Loucy (cell line): Measurements from ENCODE around the gene WDR46.

Experiments used
- CTCF ChIP-seq: fragments of 200-600 bp; sonication (generic); conservative IDR thresholded peaks from 2 replicates; pipeline ENCODE4 v1.5.1; 2014; ENCODE audit warnings: mild to moderate bottlenecking, antibody characterized with exemption, low read length
- EZH2phosphoT487 ChIP-seq: fragments of 200-600 bp; IDR thresholded peaks from 2 replicates; pipeline ENCODE4 v1.6.1; 2018; ENCODE audit warnings: antibody characterized with exemption, mild to moderate bottlenecking, moderate library complexity, borderline replicate concordance

DNA sequence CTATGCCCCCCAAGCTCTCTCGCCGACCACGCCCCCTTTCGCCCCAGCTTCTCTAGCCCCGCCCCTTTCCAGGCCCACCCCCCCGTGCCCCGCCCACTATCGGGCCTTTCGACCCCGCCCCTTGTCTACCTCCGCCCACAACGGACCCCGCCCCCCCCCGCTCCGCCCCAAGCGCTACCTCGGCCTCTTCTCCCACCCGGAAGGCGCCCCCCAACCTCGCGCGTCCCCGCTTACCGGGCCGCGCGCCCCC lies 28.3 kb upstream of the WDR46 start:
- TF ChIP-seq CTCF: no peak
- no peak for TF ChIP-seq EZH2phosphoT487
